ENCODE data around the gene LAMB1. TPM values are rescaled to one million over a fixed set of nuclear protein-coding genes. Genes with fewer than 3 reads are reported as not detected.

The LAMB1 gene
- total and polyA plus RNA-seq, 2 of the 13 experiments (the other 11 are each of a cell fraction or from before 2014, with no cell fraction given) = 109 to 124 TPM

GRCh38 chr7:108014747-108015682 lies 12.1 kb upstream of the LAMB1 start (continued):
- TF ChIP-seq ZNF446 (CRISPR knock-in tag; IDR thresholded peaks at IDR 0.05) = no peak
- 0 out of 4 replicates have a peak, but pooled peaks of 1 of the 2 experiments have one; percentile 32 for TF ChIP-seq ATF4 (CRISPR knock-in tag; IDR thresholded peaks at IDR 0.05)
- no peak for TF ChIP-seq HOXA3 (CRISPR knock-in tag; IDR thresholded peaks at IDR 0.05)
- no peak for TF ChIP-seq MAZ (IDR thresholded peaks at IDR 0.05; ENCODE audit: borderline replicate concordance, low read depth, low read length)
- TF ChIP-seq MAZ (CRISPR knock-in tag; IDR thresholded peaks at IDR 0.05; ENCODE audit: low read depth) = no peak
- no peak for TF ChIP-seq CHCHD3 (CRISPR knock-in tag; IDR thresholded peaks at IDR 0.05)
- TF ChIP-seq ATF7-NPFF (CRISPR knock-in tag; IDR thresholded peaks at IDR 0.05; ENCODE audit: low read depth) = no peak
- TF ChIP-seq ZNF547 (CRISPR knock-in tag; IDR thresholded peaks at IDR 0.05) = no peak
- TF ChIP-seq RARG (CRISPR knock-in tag; IDR thresholded peaks at IDR 0.05; ENCODE audit: low read depth) = no peak
- no peak for TF ChIP-seq ZFP1 (CRISPR knock-in tag; IDR thresholded peaks at IDR 0.05)
- no peak for TF ChIP-seq ZBTB26 (CRISPR knock-in tag; IDR thresholded peaks at IDR 0.05; ENCODE audit: borderline replicate concordance)
- TF ChIP-seq ZBTB46 (CRISPR knock-in tag; IDR thresholded peaks at IDR 0.05; ENCODE audit: borderline replicate concordance) = no peak
- TF ChIP-seq SMYD3 (CRISPR knock-in tag; IDR thresholded peaks at IDR 0.05) = no peak
- TF ChIP-seq ZNF331 (CRISPR knock-in tag; IDR thresholded peaks at IDR 0.05) = peak; percentile 54; the same call in 1 of the 2 replicates
- TF ChIP-seq ZNF850 (CRISPR knock-in tag; conservative IDR thresholded peaks at IDR 0.05) = no peak
- peak; percentile 95 for TF ChIP-seq FOXA3 (CRISPR knock-in tag; IDR thresholded peaks at IDR 0.05)
- peak; percentile 68; the same call in 1 of the 2 replicates for TF ChIP-seq FOXK1 (CRISPR knock-in tag; IDR thresholded peaks at IDR 0.05; ENCODE audit: borderline replicate concordance, low read depth)
- TF ChIP-seq TMF1 (CRISPR knock-in tag; IDR thresholded peaks at IDR 0.05; ENCODE audit: low read depth) = no peak
- no peak for TF ChIP-seq ZNF468 (CRISPR knock-in tag; IDR thresholded peaks at IDR 0.05)
- TF ChIP-seq SP140L (CRISPR knock-in tag; IDR thresholded peaks at IDR 0.05; ENCODE audit: borderline replicate concordance) = no peak
- TF ChIP-seq ZNF616 (CRISPR knock-in tag; IDR thresholded peaks at IDR 0.05; ENCODE audit: low read depth) = no peak
- TF ChIP-seq ZNF3 (CRISPR knock-in tag; IDR thresholded peaks at IDR 0.05) = no peak
- TF ChIP-seq TEF (CRISPR knock-in tag; IDR thresholded peaks at IDR 0.05) = no peak
- TF ChIP-seq IKZF5 (CRISPR knock-in tag; IDR thresholded peaks at IDR 0.05) = no peak; the same call in 1 of the 2 replicates
- no peak for TF ChIP-seq NCOA5 (CRISPR knock-in tag; IDR thresholded peaks at IDR 0.05)

Data from HepG2 (cell line).